ENCODE results near the gene ST6GALNAC6. TPM values are rescaled to one million over a fixed set of nuclear protein-coding genes. Genes with fewer than 3 reads are reported as not detected.
A peak's percentile ranks its signal among the peaks of the same experiment; 100 is the strongest.

Gene ST6GALNAC6
- total RNA-seq, 2 experiments from 2014 or later = 50.1 to 53.8 TPM

- no peaks in the 10 kb centered on the region for H3K36me3 Mint-ChIP-seq
- H3K27me3 Mint-ChIP-seq = no peaks in the 10 kb centered on the region
- no peak for DNase-seq
- peaks cover 32% of the 10 kb centered on the region for H3K4me1 Mint-ChIP-seq (ENCODE audit: low read depth)
- POLR2A ChIA-PET = no interaction called here
- CTCF ChIA-PET = no interaction called here
- no peak overlapping the region for H3K27ac Mint-ChIP-seq
- intact Hi-C loops (cut with micrococcal nuclease) = no loop called here
- no peaks in the 10 kb centered on the region for H3K9me3 Mint-ChIP-seq
- H3K4me3 Mint-ChIP-seq = no peak overlapping the region
These were observed 41.3 kb downstream of the ST6GALNAC6 start for GRCh38 chr9:127858041-127858512.

- intact Hi-C loops (cut with micrococcal nuclease) = no loop called here
- POLR2A ChIA-PET = interaction anchor here (0.6 kb wide), 1 partner anchor 1481 kb away, joined by 3 read pairs; no protein-coding TSS in a partner anchor
- H3K4me3 Mint-ChIP-seq = no peak overlapping the region
- H3K36me3 Mint-ChIP-seq = no peaks in the 10 kb centered on the region
- no peaks in the 10 kb centered on the region for H3K27me3 Mint-ChIP-seq
- peaks cover 31% of the 10 kb centered on the region for H3K4me1 Mint-ChIP-seq (ENCODE audit: low read depth)
- CTCF ChIA-PET = interaction anchor here (1.0 kb wide), 1 partner anchor 123 kb away, joined by 4 read pairs; no protein-coding TSS in a partner anchor
- H3K27ac Mint-ChIP-seq = no peak overlapping the region
- no peaks in the 10 kb centered on the region for H3K9me3 Mint-ChIP-seq
- DNase-seq = no peak
These were observed 42.1 kb downstream of the ST6GALNAC6 start for GRCh38 chr9:127857278-127857677.

- DNase-seq = no peak
- H3K27me3 Mint-ChIP-seq = no peaks in the 10 kb centered on the region
- H3K4me1 Mint-ChIP-seq (ENCODE audit: low read depth) = peaks cover 29% of the 10 kb centered on the region
- no peak overlapping the region for H3K4me3 Mint-ChIP-seq
- no peak overlapping the region for H3K27ac Mint-ChIP-seq
- ChIA-PET CTCF (interaction anchor here (1.0 kb wide), 1 partner anchor 122 kb away, joined by 4 read pairs; no protein-coding TSS in a partner anchor), POLR2A (interaction anchor here (0.6 kb wide), 1 partner anchor 1482 kb away, joined by 3 read pairs; no protein-coding TSS in a partner anchor)
- peaks cover 2% of the 10 kb centered on the region for H3K36me3 Mint-ChIP-seq
- intact Hi-C loops (cut with micrococcal nuclease) = no loop called here
- no peaks in the 10 kb centered on the region for H3K9me3 Mint-ChIP-seq
These were observed 42.7 kb downstream of the ST6GALNAC6 start for GRCh38 chr9:127856729-127857116.

DNA sequence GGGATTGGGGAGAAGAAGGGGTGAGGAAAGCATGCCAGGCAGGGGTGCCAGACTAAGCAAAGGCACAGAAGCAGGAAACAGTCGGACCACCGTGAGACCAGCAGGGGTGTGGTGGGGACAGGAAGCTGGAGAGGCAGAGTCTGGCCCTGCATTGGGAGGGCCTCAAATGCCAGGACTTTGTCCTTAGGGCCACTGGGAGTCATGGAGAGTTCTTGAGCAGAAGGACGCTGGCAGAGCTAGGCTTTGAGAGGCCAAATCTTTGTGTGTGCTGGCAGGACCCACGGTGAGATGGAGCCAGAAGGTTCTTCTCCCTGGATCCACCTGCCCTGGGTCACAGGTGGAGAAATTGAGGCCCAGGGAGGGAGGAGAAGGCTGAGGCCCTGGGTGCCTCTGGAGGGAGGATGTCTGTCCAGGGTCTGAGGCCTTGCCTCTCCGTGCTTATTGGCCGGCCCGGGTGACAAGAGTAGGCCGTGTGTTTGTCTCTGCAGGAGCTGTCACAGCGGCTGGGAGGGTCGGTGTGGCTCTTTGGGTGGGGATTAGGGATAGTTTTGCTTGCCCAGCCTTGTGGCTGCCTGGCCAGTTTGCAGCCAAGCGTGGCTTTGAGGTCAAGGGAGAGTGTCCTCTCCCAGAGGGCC, 43.2 kb downstream of the ST6GALNAC6 start:
- intact Hi-C loops (cut with micrococcal nuclease) = no loop called here
- Mint-ChIP-seq H3K9me3 (no peaks in the 10 kb centered on the region), H3K4me3 (no peak overlapping the region), H3K27me3 (no peaks in the 10 kb centered on the region), H3K36me3 (peaks cover 2% of the 10 kb centered on the region), H3K27ac (no peak overlapping the region), H3K4me1 (ENCODE audit: low read depth) (peaks cover 25% of the 10 kb centered on the region)
- no peak for DNase-seq
- ChIA-PET CTCF (interaction anchor here (1.8 to 2.2 kb wide), 2 partner anchors 14 to 121 kb away, joined by 8 to 10 read pairs; partner anchors contain the start of gene TOR2A), POLR2A (interaction anchor here (1.0 kb wide), 1 partner anchor 13 kb away, joined by 4 read pairs; no protein-coding TSS in a partner anchor)

- no peak overlapping the region for H3K4me3 Mint-ChIP-seq
- H3K4me1 Mint-ChIP-seq (ENCODE audit: low read depth) = peaks cover 21% of the 10 kb centered on the region
- CTCF ChIA-PET = interaction anchor here (0.5 to 2.2 kb wide), 4 partner anchors 14 to 121 kb away, joined by 3 to 10 read pairs (median 6); partner anchors contain the start of gene TOR2A
- intact Hi-C loops (cut with micrococcal nuclease) = no loop called here
- H3K27ac Mint-ChIP-seq = peak overlapping the region; percentile 49
- no peak for DNase-seq
- POLR2A ChIA-PET = interaction anchor here (1.0 kb wide), 2 partner anchors 14 to 31 kb away, joined by 3 to 4 read pairs; no protein-coding TSS in a partner anchor
- no peaks in the 10 kb centered on the region for H3K27me3 Mint-ChIP-seq
- H3K36me3 Mint-ChIP-seq = peaks cover 5% of the 10 kb centered on the region
- peaks cover 2% of the 10 kb centered on the region for H3K9me3 Mint-ChIP-seq
These were observed 43.9 kb downstream of the ST6GALNAC6 start for GRCh38 chr9:127855522-127855921.

DNA sequence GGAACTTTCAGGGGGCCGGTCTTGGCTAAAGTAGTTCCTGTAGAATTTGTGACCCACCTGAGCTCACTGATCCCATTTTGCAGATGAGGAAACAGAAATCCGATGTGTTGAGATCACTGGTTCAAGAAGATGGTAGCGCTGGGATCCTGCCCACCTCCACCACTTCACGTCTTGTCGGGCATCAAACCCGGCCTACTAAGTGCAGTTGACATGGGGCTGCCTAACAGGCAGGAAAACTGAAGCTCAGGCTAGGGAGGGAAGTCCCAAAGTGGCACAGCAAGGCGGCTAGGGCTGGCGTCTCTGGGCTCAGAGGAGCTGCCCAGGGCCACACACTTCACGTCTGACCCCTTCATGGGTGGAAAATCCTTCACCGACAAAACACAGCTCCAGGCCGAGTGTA, 44.4 kb downstream of the ST6GALNAC6 start:
- Mint-ChIP-seq H3K9me3 (peaks cover 6% of the 10 kb centered on the region), H3K27ac (peak overlapping the region; percentile 13)

GRCh38 chr9:127854184-127854806, 45.1 kb downstream of the ST6GALNAC6 start, which contains the start of gene ENG:
Gene ENG (minus strand): TSS chr9:127854658. CDS start chr9:127854355, 303 bp downstream.
- POLR2A ChIA-PET = interaction anchor here (0.7 to 1.0 kb wide), 2 partner anchors 30 to 49 kb away, joined by 3 read pairs; no protein-coding TSS in a partner anchor
- peak within 1 kb of the TSS; percentile 84 for H3K4me3 Mint-ChIP-seq
- intact Hi-C loops (cut with micrococcal nuclease) = no loop called here

More for the DNA sequence above, 44.4 kb downstream of the ST6GALNAC6 start:
- H3K36me3 Mint-ChIP-seq = peaks cover 8% of the 10 kb centered on the region
- no peak overlapping the region for H3K4me3 Mint-ChIP-seq
- H3K4me1 Mint-ChIP-seq (ENCODE audit: low read depth) = peaks cover 21% of the 10 kb centered on the region
- intact Hi-C loops (cut with micrococcal nuclease) = no loop called here
- DNase-seq = no peak
- no peaks in the 10 kb centered on the region for H3K27me3 Mint-ChIP-seq
- ChIA-PET CTCF (interaction anchor here (0.5 to 2.2 kb wide), 5 partner anchors 15 to 272 kb away, joined by 3 to 10 read pairs (median 4); partner anchors contain the start of gene TOR2A), POLR2A (interaction anchor here (1.0 kb wide), 2 partner anchors 14 to 31 kb away, joined by 3 to 4 read pairs; no protein-coding TSS in a partner anchor)

GRCh38 chr9:127853312-127854183, 45.9 kb downstream of the ST6GALNAC6 start:
- H3K27me3 Mint-ChIP-seq = no peaks in the 10 kb centered on the region
- H3K36me3 Mint-ChIP-seq = peaks cover 18% of the 10 kb centered on the region
- no peak for DNase-seq
- H3K4me3 Mint-ChIP-seq = peak overlapping the region; percentile 84
- H3K9me3 Mint-ChIP-seq = peaks cover 20% of the 10 kb centered on the region
- ChIA-PET CTCF (interaction anchor here (0.7 to 2.3 kb wide), 6 partner anchors 11 to 119 kb away, joined by 3 to 11 read pairs (median 6); partner anchors contain the start of gene TOR2A), POLR2A (interaction anchor here (0.7 to 0.9 kb wide), 2 partner anchors 11 to 50 kb away, joined by 3 read pairs; no protein-coding TSS in a partner anchor)
- peak overlapping the region; percentile 79 for H3K27ac Mint-ChIP-seq
- H3K4me1 Mint-ChIP-seq (ENCODE audit: low read depth) = peaks cover 21% of the 10 kb centered on the region
- intact Hi-C loops (cut with micrococcal nuclease) = no loop called here

More at GRCh38 chr9:127854184-127854806, 45.1 kb downstream of the ST6GALNAC6 start, which contains the start of gene ENG:
- peaks cover 11% of the 10 kb centered on the region for H3K36me3 Mint-ChIP-seq
- H3K27ac Mint-ChIP-seq = peak within 1 kb of the TSS; percentile 81
- no peaks in the 10 kb centered on the region for H3K27me3 Mint-ChIP-seq
- DNase-seq = peak; percentile 42
- peaks cover 21% of the 10 kb centered on the region for H3K4me1 Mint-ChIP-seq (ENCODE audit: low read depth)
- peaks cover 13% of the 10 kb centered on the region for H3K9me3 Mint-ChIP-seq
- CTCF ChIA-PET = interaction anchor here (0.7 to 2.3 kb wide), 7 partner anchors 15 to 271 kb away, joined by 3 to 10 read pairs (median 4); partner anchors contain the start of gene TOR2A

GRCh38 chr9:127852829-127853228, 46.6 kb downstream of the ST6GALNAC6 start:
- POLR2A ChIA-PET = interaction anchor here (0.9 kb wide), 1 partner anchor 12 kb away, joined by 3 read pairs; no protein-coding TSS in a partner anchor
- intact Hi-C loops (cut with micrococcal nuclease) = no loop called here
- peaks cover 24% of the 10 kb centered on the region for H3K9me3 Mint-ChIP-seq
- no peaks in the 10 kb centered on the region for H3K27me3 Mint-ChIP-seq
- no peak for DNase-seq
- no peak overlapping the region for H3K27ac Mint-ChIP-seq
- CTCF ChIA-PET = interaction anchor here (0.8 to 2.3 kb wide), 3 partner anchors 9 to 118 kb away, joined by 5 to 11 read pairs (median 9); partner anchors contain the start of gene TOR2A
- peaks cover 21% of the 10 kb centered on the region for H3K36me3 Mint-ChIP-seq
- H3K4me1 Mint-ChIP-seq (ENCODE audit: low read depth) = peaks cover 21% of the 10 kb centered on the region
- H3K4me3 Mint-ChIP-seq = peak overlapping the region; percentile 46

- H3K27ac Mint-ChIP-seq = no peak overlapping the region
- DNase-seq = no peak
- intact Hi-C loops (cut with micrococcal nuclease) = no loop called here
- peaks cover 15% of the 10 kb centered on the region for H3K4me1 Mint-ChIP-seq (ENCODE audit: low read depth)
- POLR2A ChIA-PET = no interaction called here
- H3K36me3 Mint-ChIP-seq = peaks cover 21% of the 10 kb centered on the region
- H3K9me3 Mint-ChIP-seq = peaks cover 24% of the 10 kb centered on the region
- H3K4me3 Mint-ChIP-seq = no peak overlapping the region
- H3K27me3 Mint-ChIP-seq = no peaks in the 10 kb centered on the region
- CTCF ChIA-PET = interaction anchor here (0.7 kb wide), 1 partner anchor 8 kb away, joined by 5 read pairs; no protein-coding TSS in a partner anchor
These were observed 49.0 kb downstream of the ST6GALNAC6 start for GRCh38 chr9:127850286-127850830.

Measured in activated CD4-positive, alpha-beta memory T cell treated with anti-CD3 and anti-CD28 coated beads for 36 hours (primary cell).